Adrenal gland (tissue), 12 donors: ENCODE measurements around the gene AMER3. TPM values are rescaled to one million over a fixed set of nuclear protein-coding genes. Genes with fewer than 3 reads are reported as not detected.

Source experiments
- DNase-seq, 7 donors: peaks; one replicate each; pipeline ENCODE4 v3.0.0-alpha.2; 2019 to 2020
- H3K27ac ChIP-seq, 5 donors: fragments of 200-600 bp; sonication (generic) in 4 of 5; 1 replicate in 3 of 5; 2 replicates in 2 of 5; pipeline versions ENCODE4 v1.5.1 to v1.8.0; 2016 to 2020; ENCODE audit warnings: mild to moderate bottlenecking in 1 of 5
- H3K27me3 ChIP-seq: fragments of 200-600 bp; 2 replicates; pipeline ENCODE4 v1.8.0; 2021
- H3K36me3 ChIP-seq, 2 donors: fragments of 200-600 bp; replicated peaks in 1 of 2; 1 replicate in 1 of 2; 2 replicates in 1 of 2; pipeline versions ENCODE4 v1.5.1 to v1.8.0; 2018 to 2022
- H3K4me1 ChIP-seq, 2 donors: fragments of 200-600 bp; replicated peaks in 1 of 2; 1 replicate in 1 of 2; 2 replicates in 1 of 2; pipeline versions ENCODE4 v1.5.1 to v1.8.0; 2018 to 2021
- H3K4me3 ChIP-seq, 4 donors: fragments of 200-600 bp; sonication (generic) in 3 of 4; one replicate each; pipeline ENCODE4 v1.5.1; 2016 to 2018
- H3K9me3 ChIP-seq, 3 donors: fragments of 200-600 bp; sonication (generic) in 1 of 3; replicated peaks in 1 of 3; 1 replicate in 2 of 3; 2 replicates in 1 of 3; pipeline versions ENCODE4 v1.5.1 to v1.8.0; 2016 to 2021
- POLR2A ChIP-seq, 2 donors: fragments of 450-650 bp; IDR thresholded peaks; one replicate each; pipeline ENCODE4 v1.6.1; 2017; ENCODE audit warnings: antibody characterized with exemption in 2 of 2, mild to moderate bottlenecking in 2 of 2, moderate library complexity in 1 of 2
- WGBS, 4 donors: extraction: QIAGEN DNeasy Blood & Tissue Kit in 2 of 4; methylation state at CpG; one replicate each; pipeline versions ENCODE4 v1.1.5 to v1.1.7; 2013 to 2017; 5-methylcytosine and 5-hydroxymethylcytosine counted together
- intact Hi-C, 2 donors: fragments of 100-400 bp; cut with DNase I; formaldehyde crosslinking; loops; one replicate each; pipeline versions ENCODE4 v1.14.1 to v1.15.0; 2022 to 2023
- polyA plus RNA-seq, 3 donors: library from polyadenylated mRNA; stranded (reverse); fragments of 200-250 nt in 2 of 3; fragments of 350-450 nt in 1 of 3; fragmentation: Illumina TruSeq in 1 of 3; extraction: RNeasy Lipid Tissue Mini Kit (QIAGEN cat#74804) in 1 of 3; gene quantifications; one replicate each; pipeline ENCODE4 v1.2.3, GENCODE V29; 2013 to 2014
- total RNA-seq, 9 donors: library from RNA; depleted of rRNA in 4 of 9; stranded (reverse); fragments of >200 nt in 4 of 9; fragments of 120-200 nt in 1 of 9; fragmentation: NEBNext Ultra II Directional in 1 of 9; extraction: Animal tissue kit (Norgen Biotek cat#: 25700) in 1 of 9; gene quantifications; one replicate each; pipeline versions ENCODE4 v1.1.0 to v1.2.4, GENCODE V29; 2013 to 2023
- TF ChIP-seq, protein P1 (sequence below), 6 experiments: fragments of 450-650 bp in 4 of 6; fragments of 200-600 bp in 2 of 6; sonication (generic) in 1 of 6; IDR thresholded peaks; 1 replicate in 5 of 6; 2 replicates in 1 of 6; pipeline versions ENCODE4 v1.5.1 to v1.8.0; 2016 to 2021; ENCODE audit warnings: antibody characterized with exemption in 6 of 6, mild to moderate bottlenecking in 2 of 6, moderate library complexity in 1 of 6
- donor health status: healthy with polysubstance abuse.
- donor health status: Bipolar disorder and iron deficiency.
- donor health status: DM: yes; HTN: yes; CAD: no.
- donor health status: DM: no; HTN: no; CAD: no.
- donor health status: DM: no; HTN: no; CAD: no.
- donor health status: DM: yes; HTN: yes; CAD: no.

The AMER3 gene
- total and polyA plus RNA-seq, 12 donors: 0.08 to 1.2 (median 0.58) TPM; not detected in 4

DNA sequence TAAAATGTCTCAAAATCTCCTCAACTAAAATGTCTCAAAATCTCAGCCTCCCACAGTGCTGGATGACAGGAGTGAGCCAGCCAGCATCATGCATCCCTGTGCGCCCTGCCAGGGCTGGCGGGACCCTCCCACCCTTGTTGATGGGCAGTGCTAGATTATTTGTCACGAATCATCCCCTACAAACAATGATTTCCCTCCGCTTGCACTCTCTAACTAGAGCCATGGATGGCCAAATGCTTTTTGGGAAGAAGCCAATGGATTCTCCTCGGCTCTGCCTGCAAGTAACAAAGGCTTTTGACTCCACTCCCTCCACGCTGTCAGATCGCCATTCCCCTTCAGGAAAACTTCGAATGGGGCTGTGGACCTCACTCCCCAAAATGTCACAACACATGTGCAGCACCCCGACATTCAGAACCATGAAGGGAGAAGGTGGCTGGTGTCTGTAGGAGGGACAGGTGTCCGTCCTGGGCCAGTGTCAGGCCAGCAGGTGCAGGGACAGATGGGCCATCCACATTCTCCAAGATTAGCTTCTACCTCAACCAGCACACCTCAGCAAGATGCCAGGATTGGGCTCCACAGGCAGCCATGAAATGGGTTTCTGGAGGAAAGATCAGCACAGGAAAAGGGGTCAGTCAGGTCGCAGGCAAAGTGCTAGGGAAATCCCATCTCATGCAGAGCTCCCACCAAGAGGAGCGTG is 11.5 kb downstream of the AMER3 start:
- intact Hi-C loops: no loop called here
- no peaks in the 10 kb centered on the region for H3K9me3 ChIP-seq
- no peak overlapping the region for H3K27ac ChIP-seq
- TF ChIP-seq, protein P1, sequence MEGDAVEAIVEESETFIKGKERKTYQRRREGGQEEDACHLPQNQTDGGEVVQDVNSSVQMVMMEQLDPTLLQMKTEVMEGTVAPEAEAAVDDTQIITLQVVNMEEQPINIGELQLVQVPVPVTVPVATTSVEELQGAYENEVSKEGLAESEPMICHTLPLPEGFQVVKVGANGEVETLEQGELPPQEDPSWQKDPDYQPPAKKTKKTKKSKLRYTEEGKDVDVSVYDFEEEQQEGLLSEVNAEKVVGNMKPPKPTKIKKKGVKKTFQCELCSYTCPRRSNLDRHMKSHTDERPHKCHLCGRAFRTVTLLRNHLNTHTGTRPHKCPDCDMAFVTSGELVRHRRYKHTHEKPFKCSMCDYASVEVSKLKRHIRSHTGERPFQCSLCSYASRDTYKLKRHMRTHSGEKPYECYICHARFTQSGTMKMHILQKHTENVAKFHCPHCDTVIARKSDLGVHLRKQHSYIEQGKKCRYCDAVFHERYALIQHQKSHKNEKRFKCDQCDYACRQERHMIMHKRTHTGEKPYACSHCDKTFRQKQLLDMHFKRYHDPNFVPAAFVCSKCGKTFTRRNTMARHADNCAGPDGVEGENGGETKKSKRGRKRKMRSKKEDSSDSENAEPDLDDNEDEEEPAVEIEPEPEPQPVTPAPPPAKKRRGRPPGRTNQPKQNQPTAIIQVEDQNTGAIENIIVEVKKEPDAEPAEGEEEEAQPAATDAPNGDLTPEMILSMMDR (IDR thresholded peaks at IDR 0.05): no peak
- no peak for TF ChIP-seq POLR2A (IDR thresholded peaks at IDR 0.05)
- no peaks in the 10 kb centered on the region for H3K4me1 ChIP-seq
- peak in 1 of 7 donors; percentile 39 for DNase-seq
- no peaks in the 10 kb centered on the region for H3K36me3 ChIP-seq
- no peaks in the 10 kb centered on the region for H3K27me3 ChIP-seq
- no peak overlapping the region for H3K4me3 ChIP-seq
- WGBS, 4 donors: 77 to 81% (median 78%) methylated on average over 11 to 12 of the region's 12 CpGs

DNA sequence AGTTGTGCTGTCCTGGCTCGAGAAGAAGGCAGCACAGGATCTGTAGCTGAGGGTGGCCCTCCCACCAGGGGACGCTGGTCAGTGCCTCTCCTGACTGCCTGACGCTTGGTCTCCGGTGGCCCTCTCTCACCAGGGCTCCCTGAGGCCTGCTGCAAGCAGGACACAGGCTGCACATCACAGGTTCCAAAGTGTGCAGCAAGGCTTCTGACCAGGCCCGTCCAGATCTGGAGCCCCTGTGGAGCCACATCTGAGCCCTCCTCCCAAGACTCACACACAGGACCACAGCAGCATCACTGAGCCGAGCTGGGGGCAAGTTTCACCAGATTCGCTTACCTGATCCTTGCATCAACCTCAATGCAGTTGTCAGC is 12.1 kb downstream of the AMER3 start:
- H3K4me1 ChIP-seq: no peaks in the 10 kb centered on the region
- intact Hi-C loops: no loop called here
- H3K9me3 ChIP-seq: no peaks in the 10 kb centered on the region
- DNase-seq: peak in 1 of 7 donors; percentile 40
- no peak overlapping the region for H3K27ac ChIP-seq
- TF ChIP-seq POLR2A (IDR thresholded peaks at IDR 0.05): no peak
- TF ChIP-seq, protein P1 (IDR thresholded peaks at IDR 0.05): no peak
- 40 to 79% (median 70%) methylated on average over 1 to 7 of the region's 7 CpGs for WGBS, 4 donors
- no peaks in the 10 kb centered on the region for H3K27me3 ChIP-seq
- H3K36me3 ChIP-seq: no peaks in the 10 kb centered on the region
- no peak overlapping the region for H3K4me3 ChIP-seq

DNA sequence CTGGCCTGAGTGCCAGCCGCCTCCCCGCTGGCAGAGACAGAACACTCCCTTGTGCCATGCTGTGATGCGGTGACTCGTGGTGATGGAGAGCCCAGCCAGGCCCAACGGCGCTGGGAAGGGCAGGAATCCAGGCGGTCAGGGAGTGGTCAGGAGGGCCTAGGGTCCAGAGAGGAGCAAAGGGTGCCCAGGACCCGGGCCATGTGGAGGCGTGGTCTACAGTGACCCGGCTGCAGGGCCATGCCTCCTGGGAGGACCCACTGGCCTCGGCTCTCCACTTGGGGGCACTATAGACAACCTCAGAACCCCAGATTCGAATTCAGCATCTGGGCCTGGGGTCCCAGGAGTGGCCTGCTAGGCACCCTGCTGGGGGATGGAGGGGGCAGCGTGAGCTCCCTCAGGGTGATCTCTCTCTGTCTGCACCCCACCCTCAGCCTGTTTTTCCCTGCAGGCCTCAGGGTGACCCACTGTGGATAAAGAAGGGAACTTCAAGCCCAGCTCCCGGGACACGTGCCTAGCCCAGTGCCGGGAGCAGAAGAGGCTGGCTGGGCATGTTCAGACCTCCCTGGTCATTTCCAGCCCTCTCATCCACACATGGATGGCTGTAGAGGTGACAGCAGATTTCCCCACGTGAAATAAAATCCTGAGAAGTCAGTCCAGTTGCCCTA is 13.0 kb downstream of the AMER3 start:
- TF ChIP-seq, protein P1 (IDR thresholded peaks at IDR 0.05): no peak
- no peak for TF ChIP-seq POLR2A (IDR thresholded peaks at IDR 0.05)
- WGBS, 4 donors: 70 to 84% (median 79%) methylated on average over 5 to 17 of the region's 17 CpGs
- intact Hi-C loops: no loop called here
- Histone ChIP-seq H3K36me3 (no peaks in the 10 kb centered on the region), H3K27me3 (no peaks in the 10 kb centered on the region), H3K9me3 (no peaks in the 10 kb centered on the region), H3K4me3 (no peak overlapping the region), H3K27ac (no peak overlapping the region), H3K4me1 (no peaks in the 10 kb centered on the region)
- DNase-seq: peak in 1 of 7 donors; percentile 40

DNA sequence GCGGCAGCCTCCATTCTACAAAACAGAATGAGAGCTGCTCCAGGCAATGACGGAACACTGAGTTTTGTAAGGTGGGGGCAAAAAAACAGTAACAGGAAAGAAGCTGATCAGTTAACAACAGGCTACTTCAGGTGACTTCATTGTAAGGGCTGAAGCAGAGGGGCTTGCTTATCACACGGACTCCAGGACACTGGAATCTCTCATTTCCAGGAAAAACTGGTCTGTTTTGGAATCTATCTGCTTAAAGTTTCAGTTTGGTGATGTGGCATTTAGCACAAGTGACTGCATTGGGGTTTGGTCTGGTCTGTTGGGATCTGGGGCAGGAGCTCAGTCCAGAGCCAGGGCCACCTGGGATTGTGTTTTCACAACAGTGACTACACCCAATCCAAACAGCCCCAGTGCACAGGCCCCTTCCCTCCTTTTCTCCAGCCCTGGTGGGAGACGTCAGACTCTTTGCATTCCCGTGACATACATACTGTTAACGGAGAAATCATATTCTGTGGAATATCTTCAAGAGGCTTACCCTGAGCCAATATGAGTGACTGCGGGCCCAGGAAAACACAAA is 14.1 kb downstream of the AMER3 start:
- Histone ChIP-seq H3K4me1 (no peaks in the 10 kb centered on the region), H3K36me3 (no peaks in the 10 kb centered on the region), H3K4me3 (no peak overlapping the region), H3K9me3 (no peaks in the 10 kb centered on the region), H3K27me3 (no peaks in the 10 kb centered on the region), H3K27ac (no peak overlapping the region)
- DNase-seq: peak in 1 of 7 donors; percentile 29
- intact Hi-C loops: no loop called here
- no peak for TF ChIP-seq POLR2A (IDR thresholded peaks at IDR 0.05)
- TF ChIP-seq, protein P1 (IDR thresholded peaks at IDR 0.05): no peak
- WGBS, 4 donors: 66 to 75% (median 73%) methylated on average over 7 of the region's 7 CpGs
